Hepatocyte (in vitro differentiated cells): ENCODE results near the gene DOLPP1.

Experiments
- CTCF ChIP-seq: fragments of 200-600 bp; sonication (generic); IDR thresholded peaks from 2 replicates; pipeline ENCODE4 v1.5.1; 2016; ENCODE audit warnings: antibody characterized with exemption, mild to moderate bottlenecking; ENCODE audit not compliant: poor library complexity
- EZH2 ChIP-seq: fragments of 200-600 bp; sonication (generic); IDR thresholded peaks from 2 replicates; pipeline ENCODE4 v1.6.1; 2016; ENCODE audit warnings: antibody characterized with exemption, mild to moderate bottlenecking, borderline replicate concordance

DNA sequence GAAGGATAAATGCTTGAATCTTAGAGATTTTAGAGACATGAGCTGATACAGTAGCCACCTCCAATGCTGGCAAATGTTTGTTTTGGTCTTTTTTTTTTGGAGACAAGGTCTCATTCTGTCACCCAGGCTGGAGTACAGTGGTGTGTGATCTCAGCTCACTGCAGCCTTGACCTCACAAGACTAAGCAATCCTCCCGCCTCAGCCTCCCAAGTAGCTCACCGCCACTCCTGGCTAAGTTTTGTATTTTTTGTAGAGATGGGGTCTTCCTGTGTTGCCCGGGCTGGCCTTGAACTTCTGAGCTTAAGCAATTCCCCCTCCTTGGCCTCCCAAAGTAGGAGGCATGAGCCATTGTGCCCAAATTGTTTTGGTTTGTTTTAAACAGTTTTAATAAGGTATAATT is 6.8 kb upstream of the DOLPP1 start:
- no peak for TF ChIP-seq EZH2
- TF ChIP-seq CTCF: no peak
